Natural killer cell (primary cell): ENCODE measurements around the gene MICU2. TPM values are rescaled to one million over a fixed set of nuclear protein-coding genes. Genes with fewer than 3 reads are reported as not detected.

Source experiments
- ATAC-seq, 3 donors: fragments of 150-1000 bp in 2 of 3; fragments of 200-7000 bp in 1 of 3; cut with Tn5 transposase; 1 replicate in 1 of 3; 2 replicates in 2 of 3; pipeline ENCODE4 v1.10.0; 2021; ENCODE audit warnings: mild to moderate bottlenecking in 2 of 3, moderate library complexity in 2 of 3
- DNase-seq, 2 donors: peaks; one replicate each; pipeline versions ENCODE4 v3.0.0 to v3.0.0-alpha.2; 2013 to 2021; ENCODE audit warnings: mixed read lengths in 1 of 2
- H3K27ac ChIP-seq: one replicate; pipeline ENCODE4 v1.5.1; 2013; ENCODE audit warnings: mild to moderate bottlenecking, low read length
- H3K27me3 ChIP-seq: one replicate; pipeline ENCODE4 v1.6.1; 2013; ENCODE audit warnings: low read length; ENCODE audit not compliant: control insufficient read depth, insufficient read depth
- H3K36me3 ChIP-seq: one replicate; pipeline ENCODE4 v1.6.1; 2013; ENCODE audit warnings: low read length; ENCODE audit not compliant: control insufficient read depth, insufficient read depth
- H3K4me1 ChIP-seq: one replicate; pipeline ENCODE4 v1.6.1; 2013; ENCODE audit warnings: low read length; ENCODE audit not compliant: control insufficient read depth, insufficient read depth
- H3K4me3 ChIP-seq: one replicate; pipeline ENCODE4 v1.5.1; 2013; ENCODE audit warnings: low read length
- H3K9me3 ChIP-seq: one replicate; pipeline ENCODE4 v1.6.1; 2013; ENCODE audit warnings: low read length; ENCODE audit not compliant: control insufficient read depth, insufficient read depth
- H3K27ac Mint-ChIP-seq, 2 donors: one replicate each; pipeline ENCODE4 v1.8.0; 2022; ENCODE audit warnings: mild to moderate bottlenecking in 2 of 2, mixed read lengths in 2 of 2, moderate library complexity in 1 of 2
- H3K27me3 Mint-ChIP-seq, 2 donors: one replicate each; pipeline ENCODE4 v1.8.0; 2022; ENCODE audit warnings: low read depth in 2 of 2, mixed read lengths in 2 of 2
- H3K36me3 Mint-ChIP-seq: one replicate; pipeline ENCODE4 v1.8.0; 2022; ENCODE audit warnings: mixed read lengths
- H3K4me1 Mint-ChIP-seq, 2 donors: one replicate each; pipeline ENCODE4 v1.8.0; 2022; ENCODE audit warnings: mixed read lengths in 2 of 2
- H3K4me3 Mint-ChIP-seq: one replicate; pipeline ENCODE4 v1.8.0; 2022; ENCODE audit warnings: mild to moderate bottlenecking, moderate library complexity, mixed read lengths
- H3K9me3 Mint-ChIP-seq, 2 donors: one replicate each; pipeline ENCODE4 v1.8.0; 2022; ENCODE audit warnings: mixed read lengths in 2 of 2
- CTCF ChIP-seq: fragments of 200-600 bp; IDR thresholded peaks from one replicate; pipeline ENCODE4 v1.8.0; 2022; ENCODE audit warnings: antibody characterized with exemption
- WGBS: methylation state at CpG from one replicate; pipeline ENCODE4 v1.1.7; 2013; ENCODE audit warnings: missing lambda C conversion rate; ENCODE audit not compliant: insufficient coverage; 5-methylcytosine and 5-hydroxymethylcytosine counted together
- intact Hi-C: fragments of 100-400 bp; cut with micrococcal nuclease; formaldehyde crosslinking; loops from one replicate; pipeline ENCODE4 v1.14.2; 2022
- total RNA-seq, 4 donors: library from RNA; stranded (reverse); fragments of 120-200 nt in 1 of 4; gene quantifications; one replicate each; pipeline versions ENCODE4 v1.2.3 to v1.2.4, GENCODE V29; 2013 to 2022

The MICU2 gene
- total RNA-seq, 3 donors from 2014 or later (not counting 1 experiment from before 2014, with no cell fraction given), result 40.2 to 47.1 (median 41.4) TPM

- no peaks in the 10 kb centered on the region for H3K4me1 Mint-ChIP-seq
- TF ChIP-seq CTCF, result no peak
- peaks cover 5% of the 10 kb centered on the region for H3K27me3 ChIP-seq
- no peaks in the 10 kb centered on the region for H3K9me3 Mint-ChIP-seq
- no peaks in the 10 kb centered on the region for H3K36me3 ChIP-seq
- no peaks in the 10 kb centered on the region for H3K36me3 Mint-ChIP-seq
- peaks cover 8 to 12% of the 10 kb centered on the region in 2 donors for H3K27me3 Mint-ChIP-seq
- intact Hi-C loops, result no loop called here
- H3K4me3 ChIP-seq, result no peak overlapping the region
- WGBS, result 93% methylated on average over 21 of the region's 21 CpGs
- H3K27ac ChIP-seq, result no peak overlapping the region
- DNase-seq (no peak), ATAC-seq (no peak)
- no peaks in the 10 kb centered on the region for H3K9me3 ChIP-seq
- H3K4me3 Mint-ChIP-seq, result no peak overlapping the region
- no peak overlapping the region for H3K27ac Mint-ChIP-seq
- no peaks in the 10 kb centered on the region for H3K4me1 ChIP-seq
Observed at GRCh38 chr13:21611385-21611784, 7.4 kb upstream of the MICU2 start.

- no peak for TF ChIP-seq CTCF
- Histone ChIP-seq H3K36me3 (no peaks in the 10 kb centered on the region), H3K4me1 (no peaks in the 10 kb centered on the region), H3K4me3 (no peak overlapping the region), H3K9me3 (no peaks in the 10 kb centered on the region), H3K27ac (no peak overlapping the region), H3K27me3 (peaks cover 5% of the 10 kb centered on the region)
- Mint-ChIP-seq H3K27ac (no peak overlapping the region), H3K36me3 (no peaks in the 10 kb centered on the region), H3K27me3 (peaks cover 8 to 12% of the 10 kb centered on the region in 2 donors), H3K4me1 (no peaks in the 10 kb centered on the region), H3K4me3 (no peak overlapping the region), H3K9me3 (no peaks in the 10 kb centered on the region)
- DNase-seq, result no peak
- ATAC-seq, result no peak
- intact Hi-C loops, result no loop called here
- WGBS, result 90% methylated on average over 12 of the region's 12 CpGs
Observed at GRCh38 chr13:21610687-21611086, 6.7 kb upstream of the MICU2 start.

- peaks cover 8 to 12% of the 10 kb centered on the region in 2 donors for H3K27me3 Mint-ChIP-seq
- no peaks in the 10 kb centered on the region for H3K9me3 Mint-ChIP-seq
- H3K36me3 ChIP-seq, result no peaks in the 10 kb centered on the region
- 87% methylated on average over 4 of the region's 4 CpGs for WGBS
- peaks cover 13 to 16% of the 10 kb centered on the region in 2 donors for H3K4me1 Mint-ChIP-seq
- H3K9me3 ChIP-seq, result no peaks in the 10 kb centered on the region
- H3K36me3 Mint-ChIP-seq, result no peaks in the 10 kb centered on the region
- no peak overlapping the region for H3K27ac ChIP-seq
- peaks cover 7% of the 10 kb centered on the region for H3K4me1 ChIP-seq
- intact Hi-C loops, result no loop called here
- H3K4me3 Mint-ChIP-seq, result no peak overlapping the region
- no peak overlapping the region for H3K27ac Mint-ChIP-seq
- ATAC-seq, result no peak
- no peak for DNase-seq
- no peak for TF ChIP-seq CTCF
- H3K4me3 ChIP-seq, result no peak overlapping the region
- peaks cover 5% of the 10 kb centered on the region for H3K27me3 ChIP-seq
Observed at GRCh38 chr13:21608961-21609360, 5.0 kb upstream of the MICU2 start.

GRCh38 chr13:21606796-21607195, 2.8 kb upstream of the MICU2 start:
- no peaks in the 10 kb centered on the region for H3K36me3 Mint-ChIP-seq
- intact Hi-C loops, result no loop called here
- H3K4me1 ChIP-seq, result peaks cover 15% of the 10 kb centered on the region
- no peaks in the 10 kb centered on the region for H3K9me3 ChIP-seq
- H3K36me3 ChIP-seq, result no peaks in the 10 kb centered on the region
- peaks cover 8 to 12% of the 10 kb centered on the region in 2 donors for H3K27me3 Mint-ChIP-seq
- H3K4me3 ChIP-seq, result no peak overlapping the region
- peaks cover 5% of the 10 kb centered on the region for H3K27me3 ChIP-seq
- H3K4me1 Mint-ChIP-seq, result peaks cover 16 to 18% of the 10 kb centered on the region in 2 donors
- H3K4me3 Mint-ChIP-seq, result no peak overlapping the region
- no peak overlapping the region for H3K27ac ChIP-seq
- H3K9me3 Mint-ChIP-seq, result no peaks in the 10 kb centered on the region
- WGBS, result 77% methylated on average over 6 of the region's 6 CpGs
- DNase-seq (no peak), ATAC-seq (no peak)
- TF ChIP-seq CTCF, result no peak
- H3K27ac Mint-ChIP-seq, result no peak overlapping the region
